Loucy (cell line): ENCODE measurements around the gene UPF2.

ENCODE experiments used
- H2AFZ ChIP-seq: fragments of 200-600 bp; sonication (generic); 2 replicates; pipeline ENCODE4 v1.6.0; 2016; ENCODE audit warnings: antibody characterized with exemption, mild to moderate bottlenecking, low read length, moderate library complexity
- H3F3A ChIP-seq: fragments of 200-600 bp; 2 replicates; pipeline ENCODE4 v1.6.0; 2016; ENCODE audit warnings: antibody characterized with exemption, low read depth, mild to moderate bottlenecking
- H3K27me3 ChIP-seq: fragments of 200-600 bp; sonication (generic); 2 replicates; pipeline ENCODE4 v1.6.1; 2014; ENCODE audit warnings: low read length, mild to moderate bottlenecking; ENCODE audit not compliant: insufficient read depth, poor library complexity, severe bottlenecking
- H3K36me3 ChIP-seq: fragments of 200-600 bp; sonication (generic); 2 replicates; pipeline ENCODE4 v1.6.1; 2016; ENCODE audit warnings: low read length; ENCODE audit not compliant: insufficient read depth
- H3K4me1 ChIP-seq: fragments of 200-600 bp; sonication (generic); 2 replicates; pipeline ENCODE4 v1.5.1; 2014; ENCODE audit warnings: low read length, mild to moderate bottlenecking; ENCODE audit not compliant: insufficient read depth, poor library complexity, severe bottlenecking
- H3K4me2 ChIP-seq: fragments of 200-600 bp; sonication (generic); 2 replicates; pipeline ENCODE4 v1.6.0; 2014; ENCODE audit warnings: antibody characterized with exemption, low read length, low read depth, mild to moderate bottlenecking; ENCODE audit not compliant: poor library complexity, severe bottlenecking
- H3K4me3 ChIP-seq: fragments of 200-600 bp; sonication (generic); 2 replicates; pipeline ENCODE4 v1.5.1; 2014; ENCODE audit warnings: low read length, mild to moderate bottlenecking, mixed read lengths; ENCODE audit not compliant: poor library complexity, severe bottlenecking
- H3K79me2 ChIP-seq: fragments of 200-600 bp; sonication (generic); 2 replicates; pipeline ENCODE4 v1.6.1; 2014; ENCODE audit warnings: low read length; ENCODE audit not compliant: insufficient read depth
- H3K9ac ChIP-seq: fragments of 200-600 bp; sonication (generic); 2 replicates; pipeline ENCODE4 v1.6.0; 2014; ENCODE audit warnings: mild to moderate bottlenecking, low read depth, low read length, moderate library complexity; ENCODE audit not compliant: poor library complexity, severe bottlenecking
- H3K9me2 ChIP-seq: fragments of 200-600 bp; sonication (generic); replicated peaks from 2 replicates; pipeline ENCODE4 v1.6.1; 2016; ENCODE audit warnings: low read depth, low read length, mixed read lengths
- H3K9me3 ChIP-seq: fragments of 200-600 bp; sonication (generic); 2 replicates; pipeline ENCODE4 v1.6.1; 2014; ENCODE audit warnings: mild to moderate bottlenecking, antibody characterized with exemption, low read length, low read depth; ENCODE audit not compliant: insufficient read depth
- H4K20me1 ChIP-seq: fragments of 200-600 bp; sonication (generic); 2 replicates; pipeline ENCODE4 v1.6.0; 2014; ENCODE audit warnings: antibody characterized with exemption, low read length, mild to moderate bottlenecking; ENCODE audit not compliant: insufficient read depth, poor library complexity, severe bottlenecking
- EZH2phosphoT487 ChIP-seq: fragments of 200-600 bp; IDR thresholded peaks from 2 replicates; pipeline ENCODE4 v1.6.1; 2018; ENCODE audit warnings: antibody characterized with exemption, mild to moderate bottlenecking, moderate library complexity, borderline replicate concordance
- TF ChIP-seq, protein P1 (sequence below): fragments of 200-600 bp; sonication (generic); conservative IDR thresholded peaks from 2 replicates; pipeline ENCODE4 v1.5.1; 2014; ENCODE audit warnings: mild to moderate bottlenecking, antibody characterized with exemption, low read length

The UPF2 gene

GRCh38 chr10:11908536-11908935, 134.1 kb downstream of the UPF2 start:
- Histone ChIP-seq H2AFZ (no peak overlapping the region), H3K4me2 (no peak overlapping the region)

GRCh38 chr10:11907914-11908313, 134.7 kb downstream of the UPF2 start:
- Histone ChIP-seq H4K20me1 (no peaks in the 10 kb centered on the region), H3K27me3 (no peaks in the 10 kb centered on the region), H3K9me3 (no peaks in the 10 kb centered on the region), H3K36me3 (no peaks in the 10 kb centered on the region), H2AFZ (no peak overlapping the region), H3K4me3 (no peak overlapping the region), H3K79me2 (no peaks in the 10 kb centered on the region), H3F3A (no peaks in the 10 kb centered on the region), H3K4me2 (no peak overlapping the region), H3K9ac (no peak overlapping the region), H3K4me1 (peaks cover 8% of the 10 kb centered on the region), H3K9me2 (no peaks in the 10 kb centered on the region)
- TF ChIP-seq, protein P1, sequence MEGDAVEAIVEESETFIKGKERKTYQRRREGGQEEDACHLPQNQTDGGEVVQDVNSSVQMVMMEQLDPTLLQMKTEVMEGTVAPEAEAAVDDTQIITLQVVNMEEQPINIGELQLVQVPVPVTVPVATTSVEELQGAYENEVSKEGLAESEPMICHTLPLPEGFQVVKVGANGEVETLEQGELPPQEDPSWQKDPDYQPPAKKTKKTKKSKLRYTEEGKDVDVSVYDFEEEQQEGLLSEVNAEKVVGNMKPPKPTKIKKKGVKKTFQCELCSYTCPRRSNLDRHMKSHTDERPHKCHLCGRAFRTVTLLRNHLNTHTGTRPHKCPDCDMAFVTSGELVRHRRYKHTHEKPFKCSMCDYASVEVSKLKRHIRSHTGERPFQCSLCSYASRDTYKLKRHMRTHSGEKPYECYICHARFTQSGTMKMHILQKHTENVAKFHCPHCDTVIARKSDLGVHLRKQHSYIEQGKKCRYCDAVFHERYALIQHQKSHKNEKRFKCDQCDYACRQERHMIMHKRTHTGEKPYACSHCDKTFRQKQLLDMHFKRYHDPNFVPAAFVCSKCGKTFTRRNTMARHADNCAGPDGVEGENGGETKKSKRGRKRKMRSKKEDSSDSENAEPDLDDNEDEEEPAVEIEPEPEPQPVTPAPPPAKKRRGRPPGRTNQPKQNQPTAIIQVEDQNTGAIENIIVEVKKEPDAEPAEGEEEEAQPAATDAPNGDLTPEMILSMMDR: no peak
- no peak for TF ChIP-seq EZH2phosphoT487

More at GRCh38 chr10:11908536-11908935, 134.1 kb downstream of the UPF2 start:
- Histone ChIP-seq H3K9me2 (no peaks in the 10 kb centered on the region), H3K27me3 (no peaks in the 10 kb centered on the region), H3K9ac (no peak overlapping the region), H3K4me1 (peaks cover 8% of the 10 kb centered on the region), H3K4me3 (no peak overlapping the region), H3F3A (no peaks in the 10 kb centered on the region), H3K9me3 (no peaks in the 10 kb centered on the region), H3K36me3 (no peaks in the 10 kb centered on the region), H3K79me2 (no peaks in the 10 kb centered on the region), H4K20me1 (no peaks in the 10 kb centered on the region)
- TF ChIP-seq, protein P1: no peak
- TF ChIP-seq EZH2phosphoT487: no peak

DNA sequence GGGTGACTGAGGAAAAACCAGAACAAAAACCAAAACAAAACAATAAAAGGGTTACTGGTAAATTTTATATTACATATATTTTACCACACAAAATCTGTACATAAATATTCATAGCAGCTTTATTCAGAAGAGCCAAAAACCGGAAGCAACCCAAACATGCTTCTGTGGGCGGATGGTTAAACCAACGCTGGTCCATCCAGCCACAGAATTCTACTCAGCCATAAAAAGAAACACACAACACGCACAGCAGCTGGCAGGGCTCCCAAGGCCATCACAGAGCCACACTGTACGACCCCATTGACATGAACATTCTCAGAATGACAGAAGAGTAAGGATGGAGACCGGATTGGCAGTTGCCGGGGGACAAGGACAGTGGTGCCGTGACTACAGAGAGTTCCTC, 135.9 kb downstream of the UPF2 start:
- Histone ChIP-seq H2AFZ (no peak overlapping the region), H3K9me2 (no peaks in the 10 kb centered on the region), H3K27me3 (no peaks in the 10 kb centered on the region), H3K4me2 (no peak overlapping the region), H3K9ac (no peak overlapping the region), H3K4me1 (peaks cover 8% of the 10 kb centered on the region), H3K36me3 (no peaks in the 10 kb centered on the region), H3K79me2 (no peaks in the 10 kb centered on the region), H3K4me3 (no peak overlapping the region), H4K20me1 (no peaks in the 10 kb centered on the region), H3K9me3 (no peaks in the 10 kb centered on the region), H3F3A (no peaks in the 10 kb centered on the region)
- TF ChIP-seq EZH2phosphoT487: no peak
- TF ChIP-seq, protein P1: no peak
